Spleen (tissue), 7 donors: Measurements from ENCODE around the gene FZD4.

Experiments used
- CTCF ChIP-seq, 11 experiments: fragments of 200-600 bp in 7 of 11; fragments of 450-650 bp in 4 of 11; sonication (generic) in 4 of 11; IDR thresholded peaks in 8 of 11; conservative IDR thresholded peaks in 3 of 11; 1 replicate in 7 of 11; 2 replicates in 4 of 11; pipeline versions ENCODE4 v1.4.0 to v1.8.0; 2016 to 2021; ENCODE audit warnings: antibody characterized with exemption in 11 of 11, inconsistent platforms in 4 of 11, mild to moderate bottlenecking in 1 of 11
- POLR2A ChIP-seq, 3 donors: fragments of 450-650 bp; IDR thresholded peaks; one replicate each; pipeline ENCODE4 v1.5.1; 2017; ENCODE audit warnings: antibody characterized with exemption in 3 of 3, mild to moderate bottlenecking in 1 of 3
- POLR2AphosphoS5 ChIP-seq, 3 donors: sonication (generic); formaldehyde crosslinking; IDR thresholded peaks; one replicate each; pipeline ENCODE4 v1.5.1; 2017; ENCODE audit warnings: antibody characterized with exemption in 3 of 3
- donor health status: DM: no; HTN: no; CAD: no; lungs with moderate emphysema.
- donor health status: DM: no; HTN: no; CAD: no.
- donor health status: DM: no; HTN: no; CAD: no.

DNA sequence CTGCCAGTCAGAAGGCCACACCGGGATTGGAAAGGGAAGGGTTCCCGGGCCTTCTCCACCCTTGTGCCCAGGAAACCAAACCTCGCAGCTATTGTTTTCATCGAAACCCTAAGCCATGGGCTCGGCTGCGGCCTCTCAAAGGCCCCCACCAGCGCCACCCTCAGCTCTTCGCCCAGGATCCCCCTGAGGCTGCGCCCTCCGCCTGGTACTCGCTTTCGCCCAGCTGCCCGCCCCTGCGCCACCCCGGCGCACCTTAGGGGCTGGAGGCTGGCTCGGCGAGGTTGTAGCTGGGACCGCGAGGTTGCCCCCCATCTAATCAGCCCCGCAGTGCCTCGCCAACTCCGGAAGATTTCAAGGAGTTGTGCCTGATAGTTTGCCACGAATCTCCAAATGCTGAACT, 49.0 kb downstream of the FZD4 start:
- TF ChIP-seq CTCF (IDR thresholded peaks at IDR 0.05 in 8 of 11, conservative IDR thresholded peaks at IDR 0.05 in 3 of 11) (no peak), POLR2AphosphoS5 (IDR thresholded peaks at IDR 0.05) (no peak), POLR2A (IDR thresholded peaks at IDR 0.05) (no peak)
